OCI-LY1 (cell line): ENCODE measurements around the gene FALEC.

Source experiments
- EZH2 ChIP-seq: fragments of 200-600 bp; sonication (generic), shearing (Covaris generic); IDR thresholded peaks from 2 replicates; pipeline ENCODE4 v1.8.0; 2017; ENCODE audit warnings: borderline replicate concordance, mixed run types, mild to moderate bottlenecking, antibody characterized with exemption, low read length, moderate library complexity, mixed read lengths
- TF ChIP-seq, protein P1 (sequence below): fragments of 200-600 bp; sonication (generic), shearing (Covaris generic); IDR thresholded peaks from 2 replicates; pipeline ENCODE4 v1.5.1; 2017; ENCODE audit warnings: mild to moderate bottlenecking, antibody characterized with exemption, low read length, moderate library complexity, mixed read lengths

DNA sequence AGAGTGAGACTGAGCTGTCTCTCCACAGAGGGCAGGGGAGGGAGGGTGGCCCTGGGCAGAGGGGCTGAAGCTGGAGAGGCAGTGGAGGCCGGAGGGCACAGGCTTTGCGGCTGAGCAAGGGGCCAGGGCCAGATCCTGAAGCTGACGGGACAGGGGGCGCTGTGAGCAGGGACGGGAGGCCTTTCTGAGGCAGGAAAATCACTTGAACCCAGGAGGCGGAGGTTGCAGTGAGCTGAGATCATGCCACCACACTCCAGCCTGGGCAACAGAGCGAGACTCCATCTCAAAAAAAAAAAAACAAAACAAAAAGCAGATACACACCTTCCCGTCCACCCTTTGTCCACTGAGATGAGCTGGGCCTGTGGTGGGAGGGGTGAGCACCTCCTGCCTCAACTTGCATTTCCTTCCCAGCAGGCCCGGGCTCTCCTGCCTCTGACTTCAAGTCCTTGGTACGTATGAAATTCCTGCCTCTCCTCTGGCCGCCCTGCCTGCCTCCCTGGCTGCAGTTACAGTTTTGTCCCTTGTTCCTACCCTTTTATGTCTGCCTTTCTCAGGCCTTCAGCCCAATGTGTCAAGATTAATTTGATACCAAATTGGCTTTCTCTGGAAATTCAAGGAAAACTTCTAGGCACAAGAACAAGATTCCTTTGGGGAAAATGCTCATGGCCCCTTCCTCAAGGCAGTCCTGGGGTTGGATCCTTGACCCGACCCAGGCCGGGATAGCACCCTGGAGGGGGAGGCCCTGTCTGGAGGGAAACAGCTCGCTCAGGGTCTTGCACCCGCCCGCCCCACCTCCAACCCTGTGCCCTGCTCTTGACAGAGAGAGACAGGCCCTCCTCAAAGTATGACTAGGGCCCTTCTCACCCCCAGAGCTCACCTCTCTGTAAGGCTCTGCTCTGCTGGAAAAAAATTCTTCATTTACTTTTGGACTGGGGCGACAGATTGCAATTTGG is 22.5 kb downstream of the FALEC start:
- TF ChIP-seq, protein P1, sequence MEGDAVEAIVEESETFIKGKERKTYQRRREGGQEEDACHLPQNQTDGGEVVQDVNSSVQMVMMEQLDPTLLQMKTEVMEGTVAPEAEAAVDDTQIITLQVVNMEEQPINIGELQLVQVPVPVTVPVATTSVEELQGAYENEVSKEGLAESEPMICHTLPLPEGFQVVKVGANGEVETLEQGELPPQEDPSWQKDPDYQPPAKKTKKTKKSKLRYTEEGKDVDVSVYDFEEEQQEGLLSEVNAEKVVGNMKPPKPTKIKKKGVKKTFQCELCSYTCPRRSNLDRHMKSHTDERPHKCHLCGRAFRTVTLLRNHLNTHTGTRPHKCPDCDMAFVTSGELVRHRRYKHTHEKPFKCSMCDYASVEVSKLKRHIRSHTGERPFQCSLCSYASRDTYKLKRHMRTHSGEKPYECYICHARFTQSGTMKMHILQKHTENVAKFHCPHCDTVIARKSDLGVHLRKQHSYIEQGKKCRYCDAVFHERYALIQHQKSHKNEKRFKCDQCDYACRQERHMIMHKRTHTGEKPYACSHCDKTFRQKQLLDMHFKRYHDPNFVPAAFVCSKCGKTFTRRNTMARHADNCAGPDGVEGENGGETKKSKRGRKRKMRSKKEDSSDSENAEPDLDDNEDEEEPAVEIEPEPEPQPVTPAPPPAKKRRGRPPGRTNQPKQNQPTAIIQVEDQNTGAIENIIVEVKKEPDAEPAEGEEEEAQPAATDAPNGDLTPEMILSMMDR = peak; percentile 23; the same call in 1 of the 2 replicates
- no peak for TF ChIP-seq EZH2
